ENCODE data around the gene NECAB2. TPM values are rescaled to one million over a fixed set of nuclear protein-coding genes. Genes with fewer than 3 reads are reported as not detected.

NECAB2 gene
- polyA plus RNA-seq, 3 donors: 2.3 to 3.5 (median 3.2) TPM

- no peak for DNase-seq (ENCODE audit: extremely low read depth in 1 of 11, low read depth in 9 of 11, low spot score in 4 of 11)
Measured at GRCh38 chr16:83960521-83961249, 7.4 kb upstream of the NECAB2 start.

DNA sequence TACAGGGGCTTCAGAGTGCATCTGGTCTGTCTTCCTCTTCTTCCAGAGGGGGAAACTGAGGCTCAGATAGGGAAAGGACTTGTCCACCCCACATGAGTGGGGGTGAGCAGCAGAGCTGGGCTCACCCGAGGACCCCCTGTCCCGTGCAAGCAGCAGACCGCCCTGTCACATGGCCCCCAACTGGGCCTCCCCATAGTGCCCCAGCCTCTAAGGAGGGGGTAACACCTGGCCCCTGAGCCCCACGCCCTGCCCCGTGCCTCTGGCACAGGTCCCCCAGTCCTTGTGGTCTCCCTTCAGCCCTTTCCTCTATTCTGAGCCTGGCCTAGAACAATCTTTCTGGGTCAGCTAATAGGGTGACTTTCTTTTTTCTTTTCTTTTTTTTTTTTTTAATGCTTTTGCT is 6.5 kb upstream of the NECAB2 start:
- no peak for DNase-seq (ENCODE audit: extremely low read depth in 1 of 11, low read depth in 9 of 11, low spot score in 4 of 11)

DNA sequence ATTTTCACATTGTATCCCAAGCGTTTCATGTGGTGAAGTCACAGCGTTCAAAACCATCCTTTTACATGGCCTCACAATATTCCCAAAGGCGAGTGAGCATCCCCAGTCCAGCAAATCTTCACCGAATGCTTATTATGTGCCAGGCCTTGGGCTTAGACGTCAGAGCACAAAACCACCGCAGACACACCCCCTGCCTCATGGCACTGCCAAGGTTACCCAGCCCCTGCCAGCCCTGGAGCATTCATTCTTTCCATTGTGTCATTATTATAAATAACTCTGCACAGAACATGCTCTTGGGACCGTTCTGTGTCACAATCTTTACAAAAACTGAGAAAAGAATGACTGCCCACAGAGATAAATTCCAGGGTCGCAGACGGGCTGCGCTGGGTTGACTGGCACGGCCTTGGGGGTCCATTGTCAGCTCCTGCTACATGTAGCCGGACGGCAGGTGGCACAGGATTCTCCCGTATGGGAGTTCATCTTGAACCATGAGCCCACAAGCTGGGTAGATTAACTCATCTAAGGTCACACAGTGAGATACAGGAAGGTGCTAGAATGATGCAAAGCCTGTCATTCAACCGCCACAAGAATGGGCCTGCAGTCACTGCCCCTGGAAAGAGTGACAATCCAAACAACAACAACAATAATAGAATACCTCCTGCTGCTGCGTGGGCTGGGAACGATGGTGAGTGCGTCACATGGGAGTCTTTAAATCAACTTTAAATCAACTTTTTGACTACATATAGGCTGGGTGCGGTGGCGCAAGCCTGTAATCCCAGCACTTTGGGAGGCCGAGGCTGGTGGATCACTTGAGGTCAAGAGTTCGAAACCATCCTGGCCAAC is 4.5 kb upstream of the NECAB2 start:
- DNase-seq (ENCODE audit: extremely low read depth in 1 of 11, low read depth in 9 of 11, low spot score in 4 of 11): no peak

GRCh38 chr16:83964684-83965443 is 3.2 kb upstream of the NECAB2 start:
- DNase-seq (ENCODE audit: extremely low read depth in 1 of 11, low read depth in 9 of 11, low spot score in 4 of 11): no peak

GRCh38 chr16:83965444-83966152 is 2.4 kb upstream of the NECAB2 start:
- no peak for DNase-seq (ENCODE audit: extremely low read depth in 1 of 11, low read depth in 9 of 11, low spot score in 4 of 11)

DNA sequence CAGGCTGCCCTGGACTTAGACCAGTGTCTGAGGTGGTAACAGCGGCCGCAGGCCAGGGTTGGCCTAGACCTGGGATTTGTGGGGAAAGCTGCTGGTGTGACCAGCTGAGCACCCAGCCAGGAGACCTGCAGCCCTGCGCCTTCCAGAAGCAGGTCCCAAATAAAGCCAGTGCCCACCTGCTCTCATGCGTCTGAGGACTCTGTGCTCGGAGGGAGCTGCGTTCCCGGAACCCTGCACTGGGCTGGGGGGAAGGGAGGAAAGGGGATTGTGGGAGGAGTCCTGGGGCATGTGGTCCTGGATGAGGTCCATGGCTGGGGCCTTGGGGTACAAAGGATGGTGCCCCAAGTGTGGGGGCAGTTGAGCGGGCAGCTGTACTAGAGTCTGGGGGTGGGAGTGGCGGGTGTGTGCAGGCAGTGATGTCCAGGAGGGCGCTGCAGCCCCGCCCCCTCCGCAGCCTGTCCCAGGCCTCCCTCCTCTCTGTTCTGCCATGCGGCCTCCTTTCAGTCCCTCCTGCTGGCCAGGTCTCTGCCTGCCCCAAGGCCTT is 1.8 kb upstream of the NECAB2 start:
- DNase-seq (ENCODE audit: extremely low read depth in 1 of 11, low read depth in 9 of 11, low spot score in 4 of 11): no peak

DNA sequence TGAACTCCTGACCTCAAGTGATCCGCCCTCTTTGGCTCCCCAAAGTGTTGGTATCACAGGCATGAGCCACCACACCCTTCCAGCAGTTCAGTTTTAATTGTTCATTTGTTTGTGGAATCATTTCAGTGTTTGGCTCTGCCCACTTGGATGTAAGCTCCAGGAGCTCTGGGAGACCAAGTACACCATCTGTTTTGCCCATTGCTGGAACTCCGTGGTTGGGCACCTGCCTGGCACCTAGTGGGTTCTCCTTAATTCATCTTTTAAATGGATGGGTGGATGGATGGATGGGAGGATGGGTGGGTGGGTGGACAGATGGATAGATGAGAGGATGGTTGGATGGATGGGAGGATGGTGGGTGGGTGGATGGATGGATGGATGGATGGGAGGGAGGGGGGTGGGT is 953 bp upstream of the NECAB2 start:
- DNase-seq (ENCODE audit: extremely low read depth in 1 of 11, low read depth in 9 of 11, low spot score in 4 of 11): no peak

DNA sequence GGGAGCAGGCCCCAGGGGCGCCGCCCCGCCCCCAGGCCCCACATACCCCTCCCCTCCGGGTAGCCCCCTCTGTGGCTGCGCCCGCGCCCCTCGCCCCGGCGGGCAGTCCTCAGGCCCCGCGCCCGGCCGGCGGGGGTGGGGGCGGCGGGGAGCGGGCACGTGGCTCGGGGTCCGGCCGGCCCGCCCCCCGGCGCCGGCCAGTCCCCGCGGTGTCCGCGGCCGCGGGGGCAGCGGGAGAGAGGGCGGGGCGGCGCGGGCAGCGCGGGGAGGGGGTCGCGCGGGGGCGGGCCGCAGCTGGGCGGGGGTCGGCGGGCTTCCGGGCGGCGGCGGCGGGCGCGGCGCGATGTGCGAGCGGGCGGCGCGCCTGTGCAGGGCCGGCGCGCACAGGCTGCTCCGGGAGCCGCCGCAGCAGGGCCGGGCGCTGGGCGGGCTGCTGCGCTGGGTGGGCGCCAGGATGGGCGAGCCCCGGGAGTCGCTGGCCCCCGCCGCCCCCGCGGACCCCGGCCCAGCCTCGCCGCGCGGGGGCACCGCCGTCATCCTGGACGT is 335 bp downstream of the NECAB2 start:
- DNase-seq (ENCODE audit: extremely low read depth in 1 of 11, low read depth in 9 of 11, low spot score in 4 of 11): peak in 1 of 11 donors; percentile 21

DNA sequence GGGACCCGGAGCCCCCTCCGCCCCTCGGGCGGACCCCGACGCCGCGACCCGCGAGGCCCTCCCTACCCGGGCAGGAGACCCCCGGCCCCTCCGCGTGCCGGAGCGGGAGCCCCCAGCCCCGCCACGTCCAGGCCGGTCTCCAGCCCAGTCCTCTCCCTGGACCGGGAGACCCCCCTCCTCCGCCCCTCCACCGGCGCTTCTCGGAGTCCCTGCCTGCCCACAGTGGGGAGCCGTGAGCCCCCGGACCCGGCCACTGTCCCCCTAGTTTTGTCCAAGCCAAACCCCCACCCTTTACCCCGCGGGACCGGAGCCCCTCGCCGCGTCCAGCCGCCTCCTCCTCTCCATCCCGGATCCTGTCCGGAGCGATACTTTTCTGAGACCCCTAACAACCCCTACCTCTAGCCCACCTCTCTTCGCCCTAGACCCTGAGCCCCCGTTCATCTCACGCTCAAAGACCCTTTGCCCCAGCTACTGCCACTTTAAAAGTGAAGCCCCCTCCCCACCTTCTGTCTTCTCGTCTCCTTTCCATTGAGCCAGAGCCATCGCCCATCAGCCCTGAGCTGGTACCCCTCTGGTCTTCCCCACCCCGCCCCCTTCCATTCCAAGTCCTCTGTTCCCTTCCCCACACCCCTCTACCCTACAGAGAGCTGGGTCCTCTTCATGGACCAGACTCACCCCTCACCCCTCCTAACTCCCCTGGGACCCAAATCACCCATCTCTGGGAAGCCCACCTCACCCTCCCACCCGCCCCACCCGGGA is 1.0 kb downstream of the NECAB2 start:
- no peak for DNase-seq (ENCODE audit: extremely low read depth in 1 of 11, low read depth in 9 of 11, low spot score in 4 of 11)

DNA sequence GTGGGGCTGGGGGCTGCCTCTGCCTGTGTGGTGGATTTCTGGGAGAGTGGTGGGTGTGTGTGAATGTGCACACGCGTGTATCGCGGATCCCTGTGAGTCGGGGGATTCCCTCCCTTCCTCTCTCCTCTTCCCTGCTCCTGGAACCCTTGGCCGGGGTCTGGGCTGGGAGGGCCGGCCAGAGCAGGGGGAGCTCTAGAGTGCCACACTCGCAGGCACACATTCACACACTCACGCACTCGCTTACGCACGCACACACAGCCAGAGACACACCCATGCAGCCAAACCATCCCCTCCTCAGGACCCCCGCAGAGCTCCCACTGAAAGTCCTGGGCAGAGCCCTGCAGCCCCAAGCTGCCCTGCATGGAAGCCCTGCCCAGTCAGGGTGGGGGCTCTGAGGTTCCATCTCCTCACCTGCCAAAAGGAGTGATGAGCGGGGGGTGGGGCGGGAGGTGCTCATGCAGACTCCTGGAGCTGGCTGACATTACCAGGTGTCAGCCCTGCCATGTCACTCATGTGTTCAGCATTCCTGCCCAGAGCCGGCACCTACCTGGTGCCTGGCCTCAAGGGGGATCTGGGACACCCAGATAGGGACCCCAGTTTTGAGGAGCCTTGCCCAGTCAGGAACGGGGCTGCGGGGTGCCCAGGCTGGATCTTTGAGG is 1.9 kb downstream of the NECAB2 start:
- DNase-seq (ENCODE audit: extremely low read depth in 1 of 11, low read depth in 9 of 11, low spot score in 4 of 11): no peak

GRCh38 chr16:83970430-83970815 is 2.4 kb downstream of the NECAB2 start:
- DNase-seq (ENCODE audit: extremely low read depth in 1 of 11, low read depth in 9 of 11, low spot score in 4 of 11): no peak

DNA sequence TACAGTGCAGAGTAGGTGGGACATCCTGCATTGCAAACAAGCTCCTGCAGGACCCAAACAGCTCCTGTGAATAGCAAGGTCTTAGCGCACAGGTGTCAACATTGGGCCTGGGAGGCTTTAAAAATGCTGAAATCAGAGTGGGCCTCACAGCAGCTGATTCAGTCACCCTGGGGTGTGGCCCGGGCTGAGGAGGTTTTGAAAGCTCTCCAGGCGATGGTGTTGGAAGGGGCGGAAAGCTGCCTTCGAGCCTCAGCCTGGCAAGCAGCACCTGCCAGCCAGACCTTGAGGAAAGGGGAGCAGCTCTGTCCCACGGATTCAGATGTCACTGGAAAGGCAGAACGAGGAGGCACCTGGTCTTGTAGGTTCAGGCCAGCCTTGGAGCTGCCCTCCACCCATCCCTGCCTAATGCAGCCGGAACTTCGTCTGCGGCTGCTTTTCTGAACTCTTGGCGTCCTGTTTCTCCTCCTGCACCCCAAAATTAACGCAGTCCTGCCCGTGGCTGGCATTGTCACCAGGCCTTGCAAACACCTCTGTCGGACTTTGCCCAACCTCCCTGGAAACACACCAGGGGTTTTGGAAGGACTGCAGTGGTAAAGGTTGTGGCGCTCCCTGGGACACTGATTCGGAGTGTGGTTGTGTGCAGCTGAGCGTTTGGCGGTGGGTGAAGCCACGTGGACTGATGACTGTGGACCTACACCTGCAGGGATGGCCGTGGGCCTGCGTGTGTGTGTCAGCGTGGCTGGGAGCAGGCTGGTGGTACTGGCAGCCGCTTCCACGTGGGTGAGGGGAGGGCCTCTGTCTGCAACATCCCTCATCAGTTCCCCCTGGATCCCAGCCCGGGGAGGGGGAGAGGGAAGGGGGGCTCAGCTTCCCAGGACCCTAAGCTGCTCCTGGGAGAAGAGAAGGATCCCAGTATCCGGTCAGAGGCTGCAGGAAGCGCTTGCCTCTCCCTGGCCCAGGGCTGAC is 3.4 kb downstream of the NECAB2 start:
- no peak for DNase-seq (ENCODE audit: extremely low read depth in 1 of 11, low read depth in 9 of 11, low spot score in 4 of 11)

DNA sequence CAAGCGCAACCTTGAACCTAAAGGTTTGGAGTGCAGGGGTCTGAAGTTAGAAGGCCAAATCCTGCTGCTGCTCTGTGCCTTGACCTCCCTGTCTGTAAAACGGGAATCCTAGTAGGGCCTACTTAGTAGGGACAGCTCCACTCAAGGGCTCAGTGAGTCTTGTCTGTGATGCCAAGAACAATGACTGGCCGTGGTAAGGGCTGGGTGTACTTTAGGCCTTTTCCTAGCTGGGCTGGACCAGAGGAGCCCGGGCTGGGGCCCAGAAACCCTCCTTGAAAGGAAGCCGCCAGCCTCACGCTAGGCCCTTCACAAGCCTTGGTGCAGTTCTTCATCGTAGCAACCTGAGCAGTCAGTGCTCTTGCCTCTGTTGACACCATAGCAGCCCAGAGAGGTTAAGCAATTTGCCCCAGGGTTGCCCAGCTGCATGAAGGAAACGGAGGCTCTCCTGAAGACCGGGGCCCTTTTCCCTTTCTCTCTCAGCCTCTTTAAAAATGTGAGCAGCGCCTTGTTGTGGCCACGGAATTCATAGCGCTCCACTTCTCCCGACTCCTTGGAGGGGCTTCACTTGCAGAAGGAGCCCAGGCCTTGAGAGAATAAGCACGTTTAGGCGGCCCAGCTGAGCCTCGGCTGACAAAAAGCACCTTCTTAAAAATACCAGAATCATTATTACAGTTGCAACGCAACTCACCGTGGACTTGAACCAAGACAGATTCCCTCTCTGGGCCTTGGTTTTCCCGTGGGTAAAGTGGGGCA is 4.4 kb downstream of the NECAB2 start:
- no peak for DNase-seq (ENCODE audit: extremely low read depth in 1 of 11, low read depth in 9 of 11, low spot score in 4 of 11)

DNA sequence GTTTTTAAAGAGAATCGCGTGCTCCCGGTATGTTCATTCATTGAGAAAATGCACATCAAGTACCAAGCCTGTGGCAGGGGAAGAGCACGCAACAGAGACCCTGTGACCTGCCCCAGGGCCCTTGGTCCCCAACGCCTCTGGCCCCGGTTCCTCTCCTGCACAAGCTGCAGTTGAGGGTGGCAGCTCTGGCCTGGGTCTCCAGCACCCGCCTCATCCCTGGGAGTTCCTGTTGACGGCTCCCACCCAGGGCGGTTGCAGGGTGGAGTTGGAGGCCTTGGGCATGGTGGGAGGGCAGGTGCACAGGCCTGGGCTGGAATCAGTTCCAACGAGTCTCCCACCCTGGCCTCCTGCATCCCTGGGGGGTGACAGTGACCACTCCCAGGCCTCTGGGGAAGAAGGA is 5.0 kb downstream of the NECAB2 start:
- no peak for DNase-seq (ENCODE audit: extremely low read depth in 1 of 11, low read depth in 9 of 11, low spot score in 4 of 11)

DNA sequence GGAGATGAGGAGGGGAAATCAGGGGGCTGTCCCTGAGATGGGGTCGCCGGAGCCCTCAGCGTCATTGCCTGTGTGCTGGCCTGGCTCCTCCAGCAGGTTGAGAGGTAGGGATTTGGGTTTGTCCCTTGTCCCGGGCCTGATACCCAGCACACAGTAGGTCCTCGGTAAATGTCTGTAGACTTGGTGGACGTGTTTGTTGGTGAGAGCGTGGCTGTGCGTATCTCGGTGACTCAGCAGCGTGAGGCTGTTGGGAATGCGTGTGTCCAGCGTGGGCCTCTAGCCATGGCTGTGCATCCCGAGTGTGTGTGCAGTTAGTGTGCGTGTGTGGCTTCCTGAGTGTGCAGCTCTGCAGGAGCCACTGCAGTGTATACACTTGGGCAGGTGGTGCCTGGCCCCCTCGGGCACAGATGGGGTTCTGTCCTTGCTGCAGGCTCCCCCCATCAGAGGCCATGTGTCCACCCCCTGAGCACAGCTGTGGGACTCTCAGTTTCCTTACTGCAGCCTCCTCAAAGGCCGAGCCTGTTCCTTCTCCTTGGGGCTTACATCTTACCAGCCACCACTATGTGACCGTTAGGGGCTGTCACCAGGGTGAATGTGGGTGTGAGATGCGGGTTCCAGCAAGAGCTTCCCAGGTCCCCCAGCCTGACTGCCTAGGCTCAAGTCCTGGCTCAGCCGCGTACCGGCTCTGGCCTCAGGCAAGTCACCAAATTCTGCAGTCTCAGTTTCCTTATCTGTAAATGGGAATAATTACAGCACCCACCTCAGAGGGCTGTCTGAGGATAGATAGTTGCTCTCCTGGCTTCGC is 5.7 kb downstream of the NECAB2 start:
- DNase-seq (ENCODE audit: extremely low read depth in 1 of 11, low read depth in 9 of 11, low spot score in 4 of 11): no peak

Data from renal cortex interstitium (tissue), 11 donors.